HEK293 (cell line): Measurements from ENCODE around the gene ITPKB.
A peak's percentile ranks its signal among the peaks of the same experiment; 100 is the strongest.

Source experiments
- GLIS1 ChIP-seq: fragments of 450-650 bp; formaldehyde crosslinking; IDR thresholded peaks from 2 replicates; pipeline ENCODE4 v1.5.1; 2016; ENCODE audit warnings: missing biosample characterization, missing genetic modification characterization
- IKZF3 ChIP-seq: fragments of 450-650 bp; IDR thresholded peaks from 2 replicates; pipeline ENCODE4 v1.5.0; 2018; ENCODE audit warnings: missing biosample characterization, mild to moderate bottlenecking, missing genetic modification characterization, moderate library complexity
- KLF1 ChIP-seq: fragments of 450-650 bp; formaldehyde crosslinking; IDR thresholded peaks from 2 replicates; pipeline ENCODE4 v1.5.1; 2016; ENCODE audit warnings: missing biosample characterization, missing genetic modification characterization
- PRDM2 ChIP-seq: fragments of 450-650 bp; formaldehyde crosslinking; IDR thresholded peaks from 2 replicates; pipeline ENCODE4 v1.5.1; 2016; ENCODE audit warnings: missing biosample characterization, missing genetic modification characterization, borderline replicate concordance
- ZBTB11 ChIP-seq: fragments of 450-650 bp; formaldehyde crosslinking; conservative IDR thresholded peaks from 2 replicates; pipeline ENCODE4 v1.5.1; 2016; ENCODE audit warnings: low read depth, missing biosample characterization, missing genetic modification characterization
- ZBTB20 ChIP-seq: fragments of 450-650 bp; formaldehyde crosslinking; IDR thresholded peaks from 2 replicates; pipeline ENCODE4 v1.5.1; 2016; ENCODE audit warnings: missing biosample characterization, missing genetic modification characterization
- ZBTB48 ChIP-seq: fragments of 450-650 bp; formaldehyde crosslinking; IDR thresholded peaks from 2 replicates; pipeline ENCODE4 v1.5.1; 2016; ENCODE audit warnings: missing biosample characterization, missing genetic modification characterization
- ZFP69B ChIP-seq: fragments of 450-650 bp; formaldehyde crosslinking; IDR thresholded peaks from 2 replicates; pipeline ENCODE4 v1.5.1; 2016; ENCODE audit warnings: missing biosample characterization, missing genetic modification characterization
- ZNF138 ChIP-seq: fragments of 450-650 bp; formaldehyde crosslinking; IDR thresholded peaks from 2 replicates; pipeline ENCODE4 v1.5.1; 2016; ENCODE audit warnings: missing biosample characterization, missing genetic modification characterization, borderline replicate concordance
- ZNF274 ChIP-seq, 2 experiments: fragments of 200-500 bp in 1 of 2; fragments of 450-650 bp in 1 of 2; sonication (Bioruptor generic) in 1 of 2; formaldehyde crosslinking in 1 of 2; IDR thresholded peaks; 2 replicates each; pipeline versions ENCODE4 v1.5.1 to v1.6.1; 2014 to 2016; ENCODE audit warnings: borderline replicate concordance in 1 of 2, inconsistent platforms in 1 of 2, low read length in 1 of 2, missing biosample characterization in 1 of 2, missing genetic modification characterization in 1 of 2
- ZNF280D ChIP-seq: fragments of 450-650 bp; formaldehyde crosslinking; IDR thresholded peaks from 2 replicates; pipeline ENCODE4 v1.5.1; 2016; ENCODE audit warnings: missing biosample characterization, missing genetic modification characterization
- ZNF416 ChIP-seq: fragments of 450-650 bp; formaldehyde crosslinking; IDR thresholded peaks from 2 replicates; pipeline ENCODE4 v1.5.1; 2016; ENCODE audit warnings: missing biosample characterization, missing genetic modification characterization
- ZNF423 ChIP-seq: fragments of 450-650 bp; formaldehyde crosslinking; IDR thresholded peaks from 2 replicates; pipeline ENCODE4 v1.5.1; 2016; ENCODE audit warnings: missing biosample characterization, missing genetic modification characterization
- ZNF501 ChIP-seq: fragments of 450-650 bp; formaldehyde crosslinking; IDR thresholded peaks from 2 replicates; pipeline ENCODE4 v1.5.1; 2016; ENCODE audit warnings: missing biosample characterization, missing genetic modification characterization
- ZNF548 ChIP-seq: fragments of 450-650 bp; formaldehyde crosslinking; IDR thresholded peaks from 2 replicates; pipeline ENCODE4 v1.5.1; 2016; ENCODE audit warnings: missing biosample characterization, missing genetic modification characterization
- ZNF610 ChIP-seq: fragments of 450-650 bp; formaldehyde crosslinking; IDR thresholded peaks from 2 replicates; pipeline ENCODE4 v1.5.1; 2016; ENCODE audit warnings: missing biosample characterization, missing genetic modification characterization, borderline replicate concordance
- ZNF692 ChIP-seq: fragments of 450-650 bp; formaldehyde crosslinking; IDR thresholded peaks from 2 replicates; pipeline ENCODE4 v1.5.1; 2016; ENCODE audit warnings: missing biosample characterization, missing genetic modification characterization
- ZSCAN16 ChIP-seq: fragments of 450-650 bp; formaldehyde crosslinking; IDR thresholded peaks from 2 replicates; pipeline ENCODE4 v1.5.1; 2016; ENCODE audit warnings: missing biosample characterization, missing genetic modification characterization
- ZXDB ChIP-seq: fragments of 450-650 bp; formaldehyde crosslinking; IDR thresholded peaks from 2 replicates; pipeline ENCODE4 v1.5.1; 2016; ENCODE audit warnings: missing biosample characterization, missing genetic modification characterization
- TF ChIP-seq, protein P1 (sequence below): fragments of 450-650 bp; formaldehyde crosslinking; IDR thresholded peaks from 2 replicates; pipeline ENCODE4 v1.5.1; 2016; ENCODE audit warnings: missing biosample characterization, missing genetic modification characterization, low read depth
- TF ChIP-seq, protein P2 (sequence below): fragments of 450-650 bp; formaldehyde crosslinking; IDR thresholded peaks from 2 replicates; pipeline ENCODE4 v1.5.1; 2016; ENCODE audit warnings: missing biosample characterization, missing genetic modification characterization

ITPKB gene

GRCh38 chr1:226738421-226738994 is 574 bp downstream of the ITPKB start (continued):
- TF ChIP-seq PRDM2 (no peak), ZBTB11 (tag by site-specific recombination) (peak; percentile 47; the same call in 1 of the 2 replicates), ZFP69B (tag by site-specific recombination) (0 out of 2 replicates have a peak, but pooled peaks have one; percentile 24), ZNF280D (tag by site-specific recombination) (no peak), ZNF138 (tag by site-specific recombination) (no peak), ZNF423 (peak; percentile 78), ZNF692 (tag by site-specific recombination) (0 out of 2 replicates have a peak, but pooled peaks have one; percentile 33), GLIS1 (tag by site-specific recombination) (peak; percentile 93), KLF1 (tag by site-specific recombination) (peak; percentile 15; the same call in 1 of the 2 replicates), ZNF274 (IDR thresholded peaks at IDR 0.05; ENCODE audit: low read length) (no peak), ZNF274 (tag by site-specific recombination; IDR thresholded peaks at IDR 0.05; ENCODE audit: borderline replicate concordance) (no peak), ZBTB20 (tag by site-specific recombination) (peak; percentile 60; the same call in 1 of the 2 replicates), ZNF548 (tag by site-specific recombination) (0 out of 2 replicates have a peak, but pooled peaks have one; percentile 10), IKZF3 (0 out of 2 replicates have a peak, but pooled peaks have one; percentile 21), ZSCAN16 (tag by site-specific recombination) (peak; percentile 100), ZXDB (0 out of 2 replicates have a peak, but pooled peaks have one; percentile 43), ZNF501 (tag by site-specific recombination) (0 out of 2 replicates have a peak, but pooled peaks have one; percentile 64), ZNF610 (tag by site-specific recombination) (peak; percentile 14; the same call in 1 of the 2 replicates), ZBTB48 (tag by site-specific recombination) (peak; percentile 76), ZNF416 (tag by site-specific recombination) (no peak)
- TF ChIP-seq, protein P1, sequence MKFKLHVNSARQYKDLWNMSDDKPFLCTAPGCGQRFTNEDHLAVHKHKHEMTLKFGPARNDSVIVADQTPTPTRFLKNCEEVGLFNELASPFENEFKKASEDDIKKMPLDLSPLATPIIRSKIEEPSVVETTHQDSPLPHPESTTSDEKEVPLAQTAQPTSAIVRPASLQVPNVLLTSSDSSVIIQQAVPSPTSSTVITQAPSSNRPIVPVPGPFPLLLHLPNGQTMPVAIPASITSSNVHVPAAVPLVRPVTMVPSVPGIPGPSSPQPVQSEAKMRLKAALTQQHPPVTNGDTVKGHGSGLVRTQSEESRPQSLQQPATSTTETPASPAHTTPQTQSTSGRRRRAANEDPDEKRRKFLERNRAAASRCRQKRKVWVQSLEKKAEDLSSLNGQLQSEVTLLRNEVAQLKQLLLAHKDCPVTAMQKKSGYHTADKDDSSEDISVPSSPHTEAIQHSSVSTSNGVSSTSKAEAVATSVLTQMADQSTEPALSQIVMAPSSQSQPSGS (tag by site-specific recombination) = no peak
- TF ChIP-seq, protein P2, sequence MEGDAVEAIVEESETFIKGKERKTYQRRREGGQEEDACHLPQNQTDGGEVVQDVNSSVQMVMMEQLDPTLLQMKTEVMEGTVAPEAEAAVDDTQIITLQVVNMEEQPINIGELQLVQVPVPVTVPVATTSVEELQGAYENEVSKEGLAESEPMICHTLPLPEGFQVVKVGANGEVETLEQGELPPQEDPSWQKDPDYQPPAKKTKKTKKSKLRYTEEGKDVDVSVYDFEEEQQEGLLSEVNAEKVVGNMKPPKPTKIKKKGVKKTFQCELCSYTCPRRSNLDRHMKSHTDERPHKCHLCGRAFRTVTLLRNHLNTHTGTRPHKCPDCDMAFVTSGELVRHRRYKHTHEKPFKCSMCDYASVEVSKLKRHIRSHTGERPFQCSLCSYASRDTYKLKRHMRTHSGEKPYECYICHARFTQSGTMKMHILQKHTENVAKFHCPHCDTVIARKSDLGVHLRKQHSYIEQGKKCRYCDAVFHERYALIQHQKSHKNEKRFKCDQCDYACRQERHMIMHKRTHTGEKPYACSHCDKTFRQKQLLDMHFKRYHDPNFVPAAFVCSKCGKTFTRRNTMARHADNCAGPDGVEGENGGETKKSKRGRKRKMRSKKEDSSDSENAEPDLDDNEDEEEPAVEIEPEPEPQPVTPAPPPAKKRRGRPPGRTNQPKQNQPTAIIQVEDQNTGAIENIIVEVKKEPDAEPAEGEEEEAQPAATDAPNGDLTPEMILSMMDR (tag by site-specific recombination) = peak; percentile 71
